Tibial nerve (tissue), 4 donors: ENCODE results near the gene CCDC124. TPM values are rescaled to one million over a fixed set of nuclear protein-coding genes. Genes with fewer than 3 reads are reported as not detected.

Experiments
- DNase-seq, 2 donors: peaks; one replicate each; pipeline ENCODE4 v3.0.0-alpha.2; 2019; ENCODE audit warnings: low spot score in 2 of 2
- H3K27ac ChIP-seq, 4 donors: fragments of 200-600 bp; sonication (generic) in 3 of 4; one replicate each; pipeline ENCODE4 v1.5.1; 2017 to 2019; ENCODE audit warnings: mild to moderate bottlenecking in 1 of 4
- H3K27me3 ChIP-seq, 2 donors: fragments of 200-600 bp; sonication (generic) in 1 of 2; one replicate each; pipeline versions ENCODE4 v1.5.1 to v1.6.0; 2017 to 2019
- H3K36me3 ChIP-seq, 3 donors: fragments of 200-600 bp; sonication (generic); one replicate each; pipeline ENCODE4 v1.5.1; 2018 to 2019
- H3K4me1 ChIP-seq, 4 donors: fragments of 200-600 bp; sonication (generic) in 3 of 4; one replicate each; pipeline ENCODE4 v1.5.1; 2017 to 2019
- H3K4me3 ChIP-seq, 4 donors: fragments of 200-600 bp; sonication (generic) in 3 of 4; one replicate each; pipeline ENCODE4 v1.5.1; 2017 to 2019; ENCODE audit warnings: mild to moderate bottlenecking in 1 of 4, moderate library complexity in 1 of 4
- H3K9me3 ChIP-seq, 4 donors: fragments of 200-600 bp; sonication (generic) in 3 of 4; one replicate each; pipeline ENCODE4 v1.5.1; 2017 to 2019
- CTCF ChIP-seq, 5 experiments: fragments of 200-600 bp in 3 of 5; fragments of 450-650 bp in 2 of 5; sonication (generic) in 3 of 5; IDR thresholded peaks; one replicate each; pipeline ENCODE4 v1.5.1; 2016 to 2019; ENCODE audit warnings: antibody characterized with exemption in 5 of 5, mild to moderate bottlenecking in 3 of 5, moderate library complexity in 2 of 5
- EP300 ChIP-seq, 2 donors: sonication (generic); formaldehyde crosslinking; IDR thresholded peaks; one replicate each; pipeline ENCODE4 v1.6.1; 2017; ENCODE audit warnings: antibody characterized with exemption in 2 of 2, mild to moderate bottlenecking in 1 of 2
- POLR2A ChIP-seq, 2 donors: fragments of 450-650 bp; IDR thresholded peaks; one replicate each; pipeline ENCODE4 v1.6.1; 2017; ENCODE audit warnings: antibody characterized with exemption in 2 of 2, mild to moderate bottlenecking in 2 of 2, moderate library complexity in 2 of 2
- WGBS, 2 donors: methylation state at CpG; one replicate each; pipeline ENCODE4 v1.1.5; 2018; 5-methylcytosine and 5-hydroxymethylcytosine counted together
- total RNA-seq, 4 donors: library from RNA; depleted of rRNA; stranded (reverse); fragments of >200 nt; gene quantifications; one replicate each; pipeline ENCODE4 v1.1.0, GENCODE V29; 2016

Gene CCDC124
- total RNA-seq, 4 donors from 2014 or later, result 29.3 to 69.0 (median 33.9) TPM

DNA sequence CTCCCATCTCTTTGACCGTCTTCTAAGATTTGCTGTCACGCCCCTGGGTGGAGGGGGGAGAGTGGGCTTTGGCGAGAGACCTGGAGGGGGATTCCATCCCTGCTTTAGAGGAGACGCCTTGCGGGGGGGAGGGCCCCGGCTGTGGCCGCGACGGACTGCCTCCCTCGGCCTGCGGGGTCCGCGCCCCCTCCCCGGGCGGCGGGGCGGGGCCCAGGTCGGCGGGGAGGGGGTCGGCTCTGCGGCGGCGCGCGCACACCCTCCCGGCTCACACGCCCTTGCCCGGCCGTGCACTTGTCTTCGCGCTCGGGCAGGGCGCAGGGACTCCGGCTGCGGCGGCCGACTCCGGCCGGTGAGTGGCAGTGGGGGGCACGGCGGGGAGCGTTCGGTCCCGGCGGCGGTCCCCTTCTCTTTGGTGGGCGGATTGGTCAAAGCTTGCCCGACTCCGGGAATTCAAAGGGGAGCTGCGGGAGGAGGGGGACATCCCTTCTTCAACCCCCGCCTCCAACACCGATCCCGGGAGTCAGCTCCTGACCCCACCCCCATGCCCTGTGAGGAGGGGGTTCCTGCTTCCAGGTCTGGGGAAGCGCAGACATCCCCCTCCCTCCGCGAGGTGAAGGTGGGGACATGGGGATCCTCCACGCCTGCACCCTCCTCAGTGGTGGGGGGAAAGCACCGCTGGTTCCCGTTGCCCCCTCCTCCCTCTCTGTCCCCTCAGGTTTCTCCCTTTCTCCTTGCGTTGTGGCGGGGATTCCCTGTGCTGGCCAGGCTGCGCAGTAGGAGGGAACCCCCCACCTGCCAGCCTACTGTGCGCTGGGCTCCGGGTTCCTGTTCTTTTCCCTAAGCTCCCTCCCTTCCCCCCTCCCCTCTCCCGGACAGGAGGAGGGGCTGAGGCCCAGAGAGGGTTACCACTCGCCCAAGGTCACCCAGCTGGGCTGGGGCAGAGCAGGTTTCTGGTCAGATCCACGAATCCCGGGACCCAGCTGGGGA, 19.5 kb downstream of the CCDC124 start:
- Histone ChIP-seq H3K9me3 (no peaks in the 10 kb centered on the region), H3K36me3 (no peaks in the 10 kb centered on the region), H3K27me3 (peaks cover 6 to 82% of the 10 kb centered on the region in 2 donors), H3K4me1 (peaks cover 0 to 52% (median 29%) of the 10 kb centered on the region in 4 donors), H3K4me3 (no peak overlapping the region), H3K27ac (no peak overlapping the region)
- DNase-seq, result no peak
- 0 to 1% methylated on average over 42 of the region's 68 CpGs for WGBS, 2 donors
- TF ChIP-seq EP300 (IDR thresholded peaks at IDR 0.05) (no peak), CTCF (IDR thresholded peaks at IDR 0.05) (no peak), POLR2A (IDR thresholded peaks at IDR 0.05) (no peak)

- TF ChIP-seq POLR2A (IDR thresholded peaks at IDR 0.05) (no peak), EP300 (IDR thresholded peaks at IDR 0.05) (no peak), CTCF (IDR thresholded peaks at IDR 0.05) (no peak)
- Histone ChIP-seq H3K36me3 (no peaks in the 10 kb centered on the region), H3K4me1 (peaks cover 0 to 48% (median 28%) of the 10 kb centered on the region in 4 donors), H3K4me3 (no peak overlapping the region), H3K9me3 (no peaks in the 10 kb centered on the region), H3K27me3 (peaks cover 6 to 93% of the 10 kb centered on the region in 2 donors), H3K27ac (no peak overlapping the region)
- DNase-seq, result no peak
- WGBS, 2 donors, result 65 to 69% methylated on average over 6 to 7 of the region's 7 CpGs
Observed at GRCh38 chr19:17953316-17953801, 20.5 kb downstream of the CCDC124 start.

DNA sequence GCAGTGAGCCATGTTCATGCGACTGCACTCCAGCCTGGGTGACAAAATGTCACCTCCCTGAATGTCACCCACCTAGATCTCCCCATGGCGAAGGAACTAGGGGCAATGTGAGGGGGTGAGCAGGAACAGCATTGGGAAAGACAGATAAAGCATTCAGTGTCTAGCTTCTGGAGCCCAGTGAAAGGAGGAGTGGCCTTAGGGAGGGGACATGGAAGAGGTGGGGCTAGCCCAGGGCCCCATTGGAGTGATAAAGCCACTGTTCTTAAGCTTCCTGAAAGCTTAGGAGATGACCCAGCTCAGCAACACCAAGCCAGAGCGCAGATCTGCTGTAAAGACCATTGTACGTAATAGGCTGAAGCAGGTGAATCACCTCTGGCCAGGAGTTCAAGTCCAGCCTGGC, 21.1 kb downstream of the CCDC124 start:
- 55 to 70% methylated on average over 4 of the region's 4 CpGs for WGBS, 2 donors
- peaks cover 6 to 89% of the 10 kb centered on the region in 2 donors for H3K27me3 ChIP-seq

DNA sequence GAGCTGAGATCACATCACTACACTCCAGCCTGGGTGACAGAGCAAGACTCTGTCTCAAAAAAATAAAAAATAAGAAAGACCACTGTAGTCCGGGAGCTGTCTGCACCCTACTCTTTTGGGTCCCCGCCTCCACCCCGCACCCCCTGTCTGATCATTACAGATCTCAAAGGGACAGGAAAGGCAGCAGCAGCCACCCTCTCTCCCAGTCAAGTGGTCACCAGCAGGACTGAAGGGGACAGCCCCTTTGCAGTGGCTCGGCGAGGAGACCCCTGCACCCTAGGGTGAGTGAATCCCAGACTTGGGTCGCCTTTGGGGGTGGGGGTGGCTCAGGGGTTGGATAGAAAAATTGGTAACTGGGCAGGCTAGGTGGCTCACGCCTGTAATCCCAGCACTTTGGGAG, 21.6 kb downstream of the CCDC124 start:
- H3K4me3 ChIP-seq, result no peak overlapping the region
- no peaks in the 10 kb centered on the region for H3K9me3 ChIP-seq
- H3K36me3 ChIP-seq, result no peaks in the 10 kb centered on the region
- 83 to 84% methylated on average over 6 to 7 of the region's 7 CpGs for WGBS, 2 donors
- DNase-seq, result no peak
- H3K27ac ChIP-seq, result no peak overlapping the region
- TF ChIP-seq CTCF (IDR thresholded peaks at IDR 0.05) (no peak), POLR2A (IDR thresholded peaks at IDR 0.05) (no peak), EP300 (IDR thresholded peaks at IDR 0.05) (no peak)
- H3K4me1 ChIP-seq, result peaks cover 0 to 37% (median 24%) of the 10 kb centered on the region in 4 donors
- peaks cover 6 to 84% of the 10 kb centered on the region in 2 donors for H3K27me3 ChIP-seq

More for the DNA sequence above, 21.1 kb downstream of the CCDC124 start:
- TF ChIP-seq EP300 (IDR thresholded peaks at IDR 0.05) (no peak), CTCF (IDR thresholded peaks at IDR 0.05) (no peak), POLR2A (IDR thresholded peaks at IDR 0.05) (no peak)
- Histone ChIP-seq H3K4me1 (peaks cover 0 to 43% (median 26%) of the 10 kb centered on the region in 4 donors), H3K4me3 (no peak overlapping the region), H3K27ac (no peak overlapping the region), H3K36me3 (no peaks in the 10 kb centered on the region), H3K9me3 (no peaks in the 10 kb centered on the region)
- DNase-seq, result no peak
